AG10803 (cell line): ENCODE data around the gene RAD51B.

Experiments
- DNase-seq: peaks from one replicate; pipeline ENCODE4 v3.0.0; 2010; ENCODE audit warnings: low read depth
- H3K4me3 ChIP-seq: 2 replicates; pipeline ENCODE4 v1.5.1; 2011; ENCODE audit warnings: mild to moderate bottlenecking, low read length, control low read depth
- CTCF ChIP-seq: conservative IDR thresholded peaks from 2 replicates; pipeline ENCODE4 v1.5.1; 2011; ENCODE audit warnings: mild to moderate bottlenecking, low read length, control low read depth, inconsistent platforms

RAD51B gene

DNA sequence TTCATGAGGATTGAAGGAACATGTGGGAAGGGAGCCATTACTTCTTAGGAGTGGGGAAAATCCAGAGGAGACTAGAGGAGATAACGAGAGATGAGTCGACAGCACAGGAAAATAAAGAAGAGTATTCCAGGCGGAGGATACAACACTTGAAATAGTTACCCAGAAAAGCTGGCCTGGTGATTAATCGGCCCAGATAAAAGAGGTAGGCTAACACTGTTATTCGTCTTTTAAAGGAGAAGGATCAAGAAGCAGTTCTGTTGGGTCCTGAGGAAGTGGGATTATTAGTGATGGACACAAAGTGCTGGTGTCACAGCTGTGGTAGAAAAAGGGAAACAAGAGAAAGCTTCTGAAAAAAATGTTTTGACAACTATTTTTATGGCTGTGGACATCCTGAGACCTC is 548.0 kb downstream of the RAD51B start:
- TF ChIP-seq CTCF = no peak
- no peak overlapping the region for H3K4me3 ChIP-seq
- no peak for DNase-seq

DNA sequence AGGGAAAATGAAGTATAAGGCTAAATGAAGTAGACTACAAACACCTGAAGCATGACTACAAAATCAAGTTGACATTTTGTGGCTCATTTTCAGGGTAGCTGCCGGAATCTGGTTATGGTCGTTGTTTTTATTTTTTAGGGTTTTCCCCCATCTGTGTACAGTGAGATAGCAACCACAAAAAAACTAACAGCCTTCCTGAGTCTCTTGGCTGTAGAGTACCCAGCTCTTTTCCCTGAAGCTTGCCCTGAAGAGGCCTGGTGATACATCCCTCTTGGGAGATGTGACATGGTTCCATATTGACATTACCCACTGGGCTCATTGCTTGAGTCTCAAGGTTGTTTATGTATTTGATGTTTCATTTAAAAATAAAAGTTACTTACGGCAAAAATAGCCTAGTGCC is 549.3 kb downstream of the RAD51B start:
- DNase-seq = no peak
- no peak for TF ChIP-seq CTCF
- H3K4me3 ChIP-seq = no peak overlapping the region

- DNase-seq = no peak
- TF ChIP-seq CTCF = no peak
- H3K4me3 ChIP-seq = no peak overlapping the region
Observed at GRCh38 chr14:68369281-68370056, 549.9 kb downstream of the RAD51B start.

DNA sequence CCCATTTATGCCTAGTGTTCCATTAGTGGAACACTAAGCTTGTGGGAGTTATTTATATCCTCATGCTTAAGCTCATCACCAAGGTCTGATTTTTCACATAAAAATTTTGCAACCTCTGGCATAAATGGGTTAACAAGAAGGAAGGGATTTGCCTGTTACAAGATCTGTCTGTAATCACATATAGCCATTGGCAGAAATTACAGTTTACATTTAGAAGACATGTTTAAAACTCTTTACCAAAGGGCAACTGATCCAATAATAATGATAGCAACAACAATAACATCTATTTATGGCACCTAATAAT is 550.4 kb downstream of the RAD51B start:
- H3K4me3 ChIP-seq = no peak overlapping the region
- no peak for TF ChIP-seq CTCF
- no peak for DNase-seq

DNA sequence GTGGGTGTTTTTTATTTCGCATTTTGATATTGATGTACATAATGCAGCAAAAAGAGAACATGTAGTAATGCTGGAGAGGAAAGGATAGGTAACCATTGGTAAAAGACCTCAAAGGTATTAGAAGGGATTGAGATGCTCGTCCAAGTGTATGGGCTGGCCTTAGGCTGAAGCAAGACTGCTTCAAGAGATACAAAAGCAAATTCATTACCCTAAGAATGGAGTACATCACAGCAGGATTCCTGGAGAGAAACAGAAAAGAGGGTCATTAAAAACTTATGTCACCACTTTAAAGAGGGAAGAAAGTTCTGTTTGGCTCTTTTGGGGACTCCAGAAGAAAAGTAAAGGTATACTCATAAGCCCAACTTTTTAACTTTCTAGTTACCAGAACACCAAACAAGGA is 552.8 kb downstream of the RAD51B start:
- no peak for DNase-seq
- TF ChIP-seq CTCF = no peak
- no peak overlapping the region for H3K4me3 ChIP-seq

DNA sequence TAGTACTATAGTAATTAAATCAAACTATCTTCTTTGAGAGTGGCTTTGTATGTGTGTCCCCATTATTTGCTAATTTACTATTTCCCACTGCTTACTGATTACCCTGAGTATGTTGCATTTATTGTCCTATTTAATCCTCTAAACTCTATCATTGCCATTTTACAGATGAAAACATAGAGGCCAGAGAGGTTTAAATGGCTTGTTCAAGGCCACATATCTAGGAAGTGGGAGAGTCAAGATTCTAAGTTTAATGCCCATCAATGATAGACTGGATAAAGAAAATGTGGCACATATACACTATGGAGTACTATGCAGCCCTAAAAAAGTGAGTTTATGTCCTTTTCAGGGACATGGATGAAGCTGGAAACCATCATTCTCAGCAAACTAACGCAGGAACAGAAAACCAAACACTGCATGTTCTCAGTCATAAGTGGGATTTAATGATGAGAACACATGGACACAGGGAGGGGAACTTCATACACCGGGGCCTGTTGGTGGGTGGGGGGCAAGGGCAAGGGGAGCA is 553.6 kb downstream of the RAD51B start:
- TF ChIP-seq CTCF = no peak
- H3K4me3 ChIP-seq = no peak overlapping the region
- DNase-seq = no peak

DNA sequence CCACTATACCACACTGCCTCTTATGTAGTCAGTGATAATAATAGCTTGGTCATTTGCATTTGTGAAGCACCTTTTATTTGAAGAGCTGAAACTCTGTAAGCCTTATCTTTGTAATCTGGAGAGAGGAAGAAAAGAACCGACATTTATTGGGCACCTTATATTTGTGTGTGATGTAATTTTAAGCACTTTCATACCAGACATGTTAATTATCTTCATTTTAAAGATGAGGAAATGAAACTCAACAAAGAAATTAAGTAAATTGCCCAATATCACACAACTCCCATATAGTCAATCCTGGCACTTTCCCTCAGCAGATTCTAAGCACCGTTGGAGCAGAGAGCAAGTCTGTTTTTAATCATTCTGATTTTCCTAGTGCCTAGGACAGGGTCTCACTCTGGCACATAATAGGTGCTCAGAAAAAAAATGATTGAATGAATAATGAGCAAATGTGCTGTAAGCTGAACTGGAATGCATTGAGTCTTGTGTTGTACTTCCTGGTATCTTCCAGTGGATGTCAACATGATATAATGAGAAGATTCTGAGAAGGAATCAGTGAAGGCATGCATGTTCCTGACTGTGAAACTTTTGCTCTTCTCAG is 554.4 kb downstream of the RAD51B start:
- TF ChIP-seq CTCF = no peak; the same call in 1 of the 2 replicates
- no peak for DNase-seq
- H3K4me3 ChIP-seq = no peak overlapping the region
